GM12891 (cell line): ENCODE measurements around the gene DCBLD2.

Source experiments
- POLR2A ChIP-seq: IDR thresholded peaks from 2 replicates; pipeline ENCODE4 v1.6.1; 2011; ENCODE audit warnings: low read depth, low read length, control low read depth
- POLR2AphosphoS5 ChIP-seq: IDR thresholded peaks from 2 replicates; pipeline ENCODE4 v1.6.1; 2011; ENCODE audit warnings: low read depth, low read length, control low read depth
- SPI1 ChIP-seq: IDR thresholded peaks from 2 replicates; pipeline ENCODE4 v1.6.1; 2011; ENCODE audit warnings: low read depth, low read length, control low read depth
- TAF1 ChIP-seq: IDR thresholded peaks from 2 replicates; pipeline ENCODE4 v1.6.1; 2011; ENCODE audit warnings: low read depth, low read length, control low read depth

GRCh38 chr3:98768961-98769360, 132.5 kb downstream of the DCBLD2 start:
- no peak for TF ChIP-seq POLR2AphosphoS5
- no peak for TF ChIP-seq TAF1
- no peak for TF ChIP-seq POLR2A
- TF ChIP-seq SPI1, result no peak
